HG02970 (cell line): ENCODE measurements around the gene ZNF768.
"Not testable (repeated sequence)": the region's sequence is repeated elsewhere in the genome, so short reads cannot be mapped to it uniquely, and the experiment has no call there.

ENCODE experiments used
- ATAC-seq: cut with Tn5 transposase; IDR thresholded peaks from one replicate; pipeline ENCODE4 v1.9.1; 2021; ENCODE audit warnings: mild to moderate bottlenecking, moderate library complexity, moderate number of reproducible peaks; ENCODE audit not compliant: unreplicated experiment, low FRiP score

ZNF768 gene

GRCh38 chr16:30556125-30556473 is 29.7 kb upstream of the ZNF768 start:
- ATAC-seq = no peak

GRCh38 chr16:30555315-30556124 is 29.2 kb upstream of the ZNF768 start:
- no peak for ATAC-seq

- ATAC-seq = no peak
Observed at GRCh38 chr16:30554557-30555314, 28.4 kb upstream of the ZNF768 start.

GRCh38 chr16:30553393-30553899 is 27.1 kb upstream of the ZNF768 start:
- no peak for ATAC-seq

GRCh38 chr16:30552956-30553355 is 26.6 kb upstream of the ZNF768 start:
- no peak for ATAC-seq

- no peak for ATAC-seq
Observed at GRCh38 chr16:30551781-30552180, 25.4 kb upstream of the ZNF768 start.

GRCh38 chr16:30548416-30549253 is 22.3 kb upstream of the ZNF768 start:
- no peak for ATAC-seq

GRCh38 chr16:30546115-30546514 is 19.7 kb upstream of the ZNF768 start:
- no peak for ATAC-seq

- ATAC-seq = no peak
Observed at GRCh38 chr16:30543067-30543466, 16.7 kb upstream of the ZNF768 start.

GRCh38 chr16:30541502-30542329 is 15.3 kb upstream of the ZNF768 start:
- ATAC-seq = no peak

- ATAC-seq = not testable (repeated sequence)
Observed at GRCh38 chr16:30540916-30541464, 14.6 kb upstream of the ZNF768 start.

- ATAC-seq = not testable (repeated sequence)
Observed at GRCh38 chr16:30539986-30540526, 13.7 kb upstream of the ZNF768 start.

GRCh38 chr16:30539000-30539964 is 12.9 kb upstream of the ZNF768 start:
- ATAC-seq = no peak

GRCh38 chr16:30536391-30537024 is 10.1 kb upstream of the ZNF768 start:
- not testable (repeated sequence) for ATAC-seq

- peak; percentile 47 for ATAC-seq
Observed at GRCh38 chr16:30535777-30536190, 9.4 kb upstream of the ZNF768 start.

- ATAC-seq = no peak
Observed at GRCh38 chr16:30535106-30535776, 8.9 kb upstream of the ZNF768 start.
